CD4-positive, alpha-beta T cell treated with Interferon gamma for 1 hour (primary cell): Measurements from ENCODE around the gene FAAP20.

Source experiments
- DNase-seq: peaks from one replicate; pipeline ENCODE4 v3.0.0-alpha.2; 2020

FAAP20 gene

GRCh38 chr1:2176615-2177014, 18.0 kb downstream of the FAAP20 start:
- DNase-seq: no peak

GRCh38 chr1:2175681-2176454, 18.7 kb downstream of the FAAP20 start:
- DNase-seq: no peak

- no peak for DNase-seq
Measured at GRCh38 chr1:2175055-2175414, 19.5 kb downstream of the FAAP20 start.

- peak; percentile 42 for DNase-seq
Measured at GRCh38 chr1:2174348-2175054, 20.1 kb downstream of the FAAP20 start.

GRCh38 chr1:2173546-2174347, 20.8 kb downstream of the FAAP20 start:
- no peak for DNase-seq

- DNase-seq: no peak
Measured at GRCh38 chr1:2172551-2173146, 21.9 kb downstream of the FAAP20 start.

- no peak for DNase-seq
Measured at GRCh38 chr1:2172012-2172411, 22.6 kb downstream of the FAAP20 start.

- no peak for DNase-seq
Measured at GRCh38 chr1:2170211-2170610, 24.4 kb downstream of the FAAP20 start.

GRCh38 chr1:2169200-2169836, 25.3 kb downstream of the FAAP20 start:
- DNase-seq: no peak

GRCh38 chr1:2168535-2168934, 26.0 kb downstream of the FAAP20 start:
- DNase-seq: no peak

- DNase-seq: no peak
Measured at GRCh38 chr1:2168090-2168489, 26.5 kb downstream of the FAAP20 start.

- no peak for DNase-seq
Measured at GRCh38 chr1:2166695-2167094, 27.9 kb downstream of the FAAP20 start.

- DNase-seq: no peak
Measured at GRCh38 chr1:2166254-2166653, 28.3 kb downstream of the FAAP20 start.

GRCh38 chr1:2165646-2166045, 28.9 kb downstream of the FAAP20 start:
- DNase-seq: no peak

- no peak for DNase-seq
Measured at GRCh38 chr1:2163205-2163604, 31.4 kb downstream of the FAAP20 start.

- DNase-seq: no peak
Measured at GRCh38 chr1:2160451-2161300, 33.9 kb downstream of the FAAP20 start.

- DNase-seq: no peak
Measured at GRCh38 chr1:2159124-2159523, 35.4 kb downstream of the FAAP20 start.

- no peak for DNase-seq
Measured at GRCh38 chr1:2158272-2158671, 36.3 kb downstream of the FAAP20 start.

- DNase-seq: no peak
Measured at GRCh38 chr1:2157856-2158255, 36.7 kb downstream of the FAAP20 start.

GRCh38 chr1:2156866-2157265, 37.7 kb downstream of the FAAP20 start:
- no peak for DNase-seq

- DNase-seq: no peak
Measured at GRCh38 chr1:2155788-2156187, 38.8 kb downstream of the FAAP20 start.

GRCh38 chr1:2155147-2155598, 39.4 kb downstream of the FAAP20 start:
- DNase-seq: no peak
